HG03139 (cell line): ENCODE results near the gene MARK3.

Experiments used
- ATAC-seq: cut with Tn5 transposase; IDR thresholded peaks from one replicate; pipeline ENCODE4 v1.9.1; 2021; ENCODE audit not compliant: unreplicated experiment

MARK3 gene

DNA sequence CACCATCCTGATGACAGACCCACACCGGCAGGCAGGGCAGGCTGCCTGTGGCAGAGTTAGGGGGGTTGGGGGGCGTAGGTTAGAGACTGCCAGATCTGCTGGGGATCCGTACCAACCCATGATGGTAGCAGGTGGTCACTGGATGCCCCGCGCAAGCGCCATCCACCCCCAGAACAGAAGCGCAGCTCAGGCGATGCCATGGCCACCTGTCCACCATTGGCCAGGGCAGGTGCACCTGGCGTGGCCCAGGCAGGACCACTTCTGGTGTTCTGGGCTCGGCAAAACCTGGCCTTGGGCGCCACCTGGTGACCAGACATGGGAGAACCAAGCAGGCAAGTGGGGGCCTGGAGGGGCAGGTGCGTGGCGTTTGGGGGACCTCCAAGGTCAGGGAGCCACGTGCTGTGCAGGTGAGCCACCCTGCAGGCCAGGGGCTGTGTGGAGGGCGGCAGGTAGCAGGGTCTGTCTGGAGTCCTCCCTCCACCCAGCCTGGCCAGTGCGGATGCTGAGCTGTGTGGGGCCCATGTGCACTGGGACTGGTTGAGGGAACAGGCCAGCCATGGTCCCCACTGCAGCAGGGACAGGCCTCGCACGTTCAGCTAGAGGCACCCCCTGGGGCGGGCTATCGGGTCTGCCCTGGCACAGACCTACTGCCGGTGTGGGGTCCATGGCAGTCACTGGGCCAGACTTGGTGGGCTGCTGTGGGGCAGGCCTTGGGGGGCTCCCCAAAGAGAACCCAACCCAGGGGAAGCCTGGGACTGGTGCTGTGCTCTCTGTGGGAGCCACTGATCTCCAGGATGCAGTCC is 161.6 kb downstream of the MARK3 start:
- no peak for ATAC-seq

DNA sequence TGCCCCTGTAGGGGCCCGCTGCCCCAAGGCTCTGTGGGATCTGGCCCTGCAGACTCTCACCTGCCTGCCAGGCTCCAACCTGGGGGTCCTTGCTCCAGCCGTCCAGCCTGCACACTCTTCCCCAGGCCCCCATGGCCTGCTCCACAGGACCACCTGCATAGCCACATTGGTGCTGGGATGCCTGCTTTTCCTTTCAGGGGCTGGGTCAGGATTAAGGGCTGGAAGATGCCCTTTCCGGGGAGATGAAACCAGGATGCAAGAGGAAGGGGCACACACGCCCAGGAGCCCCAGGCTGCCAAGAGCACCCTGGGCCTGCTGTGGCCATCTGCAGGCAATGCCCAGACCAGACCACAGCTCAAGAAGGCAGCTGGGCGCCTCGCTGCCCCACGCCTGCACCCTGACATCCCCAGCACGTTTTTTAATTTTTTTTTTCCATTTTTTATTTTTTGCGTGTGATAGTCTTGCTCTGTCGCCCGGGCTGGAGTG is 162.3 kb downstream of the MARK3 start:
- no peak for ATAC-seq

- no peak for ATAC-seq
Observed at GRCh38 chr14:103547941-103548462, 162.8 kb downstream of the MARK3 start.

- no peak for ATAC-seq
Observed at GRCh38 chr14:103548463-103549351, 163.5 kb downstream of the MARK3 start.

GRCh38 chr14:103549361-103550311 is 164.4 kb downstream of the MARK3 start:
- ATAC-seq, result no peak

- ATAC-seq, result no peak
Observed at GRCh38 chr14:103550451-103551337, 165.5 kb downstream of the MARK3 start.

DNA sequence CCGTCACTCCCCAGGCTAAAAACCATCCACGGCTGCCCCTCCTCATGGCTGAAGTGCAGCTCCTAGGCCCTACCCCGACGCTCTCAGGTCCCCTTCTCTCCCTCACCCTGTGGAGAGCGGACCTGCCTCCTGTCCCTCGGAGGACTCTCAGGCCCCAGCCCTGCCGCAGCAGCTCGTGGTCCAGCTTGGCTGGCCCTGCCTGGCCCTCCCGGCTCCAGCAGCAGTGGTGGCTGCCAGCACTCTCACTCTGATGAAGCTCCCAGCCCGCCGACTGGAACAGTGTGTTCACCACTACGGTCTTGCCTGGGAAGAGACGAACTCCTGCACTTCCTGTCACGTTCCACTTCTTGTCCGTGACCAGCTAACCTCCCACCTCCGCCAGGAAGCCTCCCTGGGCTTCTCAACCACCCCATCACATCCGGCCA is 166.1 kb downstream of the MARK3 start:
- no peak for ATAC-seq

DNA sequence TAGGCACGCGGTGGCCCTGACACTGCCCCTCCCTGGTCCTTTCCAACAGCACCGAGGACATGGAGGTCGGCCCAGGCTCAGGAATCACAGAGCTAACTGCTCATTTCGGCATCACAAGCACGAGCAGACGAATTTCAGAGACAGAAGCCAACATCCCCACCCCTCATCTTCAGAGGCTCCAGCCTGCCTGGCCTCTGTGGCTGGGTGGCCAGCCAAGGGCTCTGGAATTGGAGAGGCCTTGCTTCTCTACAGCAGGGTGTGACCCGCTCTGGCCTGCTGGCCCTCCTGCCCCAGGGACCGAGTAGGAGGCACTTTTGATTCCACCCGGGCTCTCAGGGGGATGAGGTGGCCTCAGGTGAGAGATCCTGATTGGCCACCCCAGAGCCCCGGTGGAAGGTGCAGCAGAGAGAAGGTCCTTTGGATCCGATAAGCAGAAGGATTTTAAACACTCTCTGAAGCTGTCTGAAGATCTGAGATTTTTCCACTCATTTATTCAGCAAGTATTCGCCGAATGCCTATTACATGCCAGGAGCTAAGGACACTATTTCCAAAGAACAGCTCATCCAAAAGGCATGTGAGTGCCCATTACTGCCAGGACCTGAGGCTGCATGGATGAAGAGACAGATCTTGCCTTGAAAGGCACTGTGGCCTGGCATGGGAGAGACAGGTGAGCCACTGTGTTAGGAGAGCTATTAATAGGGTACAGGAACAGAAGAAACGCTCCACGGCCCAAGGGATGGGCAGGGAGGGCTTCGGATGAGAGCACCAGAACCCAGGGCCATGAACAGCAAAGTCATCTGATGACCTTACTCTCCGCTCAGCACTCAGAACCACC is 167.0 kb downstream of the MARK3 start:
- no peak for ATAC-seq

GRCh38 chr14:103552846-103553210 is 167.6 kb downstream of the MARK3 start:
- ATAC-seq, result no peak
